Dendritic cell treated with granulocyte-macrophage colony-stimulating factor and Interleukin-4, amounts not matched to agents 40 ng/mL and 50 ng/mL, for 4 days (primary cell): ENCODE measurements around the gene NTSR1.

Experiments
- H3K27ac Mint-ChIP-seq: one replicate; pipeline ENCODE4 v1.8.0; 2022; ENCODE audit warnings: mild to moderate bottlenecking, mixed read lengths
- H3K27me3 Mint-ChIP-seq: one replicate; pipeline ENCODE4 v1.8.0; 2022; ENCODE audit warnings: mild to moderate bottlenecking, mixed read lengths
- H3K36me3 Mint-ChIP-seq: one replicate; pipeline ENCODE4 v1.8.0; 2022; ENCODE audit warnings: low read depth, mixed read lengths
- H3K4me1 Mint-ChIP-seq: one replicate; pipeline ENCODE4 v1.8.0; 2022; ENCODE audit warnings: low read depth, mixed read lengths
- H3K4me3 Mint-ChIP-seq: one replicate; pipeline ENCODE4 v1.8.0; 2022; ENCODE audit warnings: mild to moderate bottlenecking, moderate library complexity, mixed read lengths
- H3K9me3 Mint-ChIP-seq: one replicate; pipeline ENCODE4 v1.8.0; 2022; ENCODE audit warnings: mixed read lengths
- intact Hi-C: fragments of 100-400 bp; cut with micrococcal nuclease; formaldehyde crosslinking; loops from one replicate; pipeline ENCODE4 v1.15.0; 2022

Gene NTSR1

DNA sequence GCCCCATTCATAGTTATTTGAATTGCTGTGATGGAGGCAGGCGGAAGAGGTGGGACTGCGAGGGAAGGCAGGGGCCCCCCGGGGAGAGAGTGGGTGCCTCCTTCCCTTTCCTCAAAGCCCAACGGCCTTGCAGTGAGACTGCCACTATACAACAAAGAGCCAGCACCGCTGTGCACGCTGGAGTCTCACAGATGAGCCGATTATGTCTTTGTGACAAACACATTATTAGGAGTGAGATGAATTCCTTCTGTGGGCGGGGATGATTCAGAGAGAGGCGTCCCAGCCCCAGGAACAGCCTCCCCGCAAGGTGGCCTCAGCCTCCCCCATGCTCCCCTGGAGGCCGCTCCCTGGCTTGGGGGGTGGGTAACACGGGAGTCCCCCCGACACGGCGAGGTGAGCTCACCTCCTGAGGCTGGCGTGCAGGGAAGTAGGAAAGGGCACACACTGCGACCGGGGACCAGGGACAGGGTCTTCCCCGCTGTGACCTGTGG is 26.7 kb downstream of the NTSR1 start:
- peaks cover 34% of the 10 kb centered on the region for H3K27me3 Mint-ChIP-seq
- no peaks in the 10 kb centered on the region for H3K36me3 Mint-ChIP-seq
- H3K9me3 Mint-ChIP-seq: no peaks in the 10 kb centered on the region
- no peak overlapping the region for H3K27ac Mint-ChIP-seq
- intact Hi-C loops: no loop called here
- no peak overlapping the region for H3K4me3 Mint-ChIP-seq
- H3K4me1 Mint-ChIP-seq: peaks cover 53% of the 10 kb centered on the region

GRCh38 chr20:62736026-62736406 is 27.4 kb downstream of the NTSR1 start:
- H3K4me1 Mint-ChIP-seq: peaks cover 55% of the 10 kb centered on the region
- no peak overlapping the region for H3K27ac Mint-ChIP-seq
- H3K9me3 Mint-ChIP-seq: no peaks in the 10 kb centered on the region
- H3K36me3 Mint-ChIP-seq: no peaks in the 10 kb centered on the region
- intact Hi-C loops: no loop called here
- H3K27me3 Mint-ChIP-seq: peaks cover 35% of the 10 kb centered on the region
- H3K4me3 Mint-ChIP-seq: no peak overlapping the region

GRCh38 chr20:62736407-62737071 is 27.9 kb downstream of the NTSR1 start:
- Mint-ChIP-seq H3K27ac (no peak overlapping the region), H3K9me3 (no peaks in the 10 kb centered on the region), H3K36me3 (no peaks in the 10 kb centered on the region), H3K4me1 (peaks cover 55% of the 10 kb centered on the region), H3K4me3 (no peak overlapping the region), H3K27me3 (peaks cover 35% of the 10 kb centered on the region)
- intact Hi-C loops: no loop called here

DNA sequence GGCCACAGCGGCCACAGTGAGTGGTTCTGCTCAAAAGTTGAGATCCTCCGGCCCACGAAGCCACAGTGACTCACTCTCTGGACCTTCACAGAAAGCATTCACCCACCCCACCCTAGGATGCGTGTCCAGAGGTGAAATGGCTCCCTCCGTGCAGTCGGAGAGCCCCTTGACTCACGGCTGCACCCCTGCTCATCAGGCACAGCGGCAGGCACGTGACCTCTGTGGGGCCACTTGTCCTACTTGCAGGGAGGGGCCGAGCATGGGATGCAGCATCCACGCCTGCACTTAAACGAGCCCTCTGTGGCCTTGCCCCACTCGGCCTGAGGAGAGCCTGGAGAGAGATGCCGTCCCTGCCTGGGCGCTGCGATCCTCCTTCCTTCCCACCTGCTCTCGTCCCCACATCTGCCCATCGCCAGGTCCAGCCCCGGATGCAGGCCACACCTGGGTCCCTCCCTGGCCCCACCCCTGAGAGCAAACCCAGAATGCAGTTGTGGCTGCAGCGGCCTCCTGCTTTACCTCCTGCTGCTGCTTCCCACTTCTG is 28.7 kb downstream of the NTSR1 start:
- H3K27me3 Mint-ChIP-seq: peaks cover 37% of the 10 kb centered on the region
- H3K4me3 Mint-ChIP-seq: no peak overlapping the region
- no peaks in the 10 kb centered on the region for H3K36me3 Mint-ChIP-seq
- peaks cover 57% of the 10 kb centered on the region for H3K4me1 Mint-ChIP-seq
- H3K9me3 Mint-ChIP-seq: no peaks in the 10 kb centered on the region
- H3K27ac Mint-ChIP-seq: no peak overlapping the region
- intact Hi-C loops: no loop called here

DNA sequence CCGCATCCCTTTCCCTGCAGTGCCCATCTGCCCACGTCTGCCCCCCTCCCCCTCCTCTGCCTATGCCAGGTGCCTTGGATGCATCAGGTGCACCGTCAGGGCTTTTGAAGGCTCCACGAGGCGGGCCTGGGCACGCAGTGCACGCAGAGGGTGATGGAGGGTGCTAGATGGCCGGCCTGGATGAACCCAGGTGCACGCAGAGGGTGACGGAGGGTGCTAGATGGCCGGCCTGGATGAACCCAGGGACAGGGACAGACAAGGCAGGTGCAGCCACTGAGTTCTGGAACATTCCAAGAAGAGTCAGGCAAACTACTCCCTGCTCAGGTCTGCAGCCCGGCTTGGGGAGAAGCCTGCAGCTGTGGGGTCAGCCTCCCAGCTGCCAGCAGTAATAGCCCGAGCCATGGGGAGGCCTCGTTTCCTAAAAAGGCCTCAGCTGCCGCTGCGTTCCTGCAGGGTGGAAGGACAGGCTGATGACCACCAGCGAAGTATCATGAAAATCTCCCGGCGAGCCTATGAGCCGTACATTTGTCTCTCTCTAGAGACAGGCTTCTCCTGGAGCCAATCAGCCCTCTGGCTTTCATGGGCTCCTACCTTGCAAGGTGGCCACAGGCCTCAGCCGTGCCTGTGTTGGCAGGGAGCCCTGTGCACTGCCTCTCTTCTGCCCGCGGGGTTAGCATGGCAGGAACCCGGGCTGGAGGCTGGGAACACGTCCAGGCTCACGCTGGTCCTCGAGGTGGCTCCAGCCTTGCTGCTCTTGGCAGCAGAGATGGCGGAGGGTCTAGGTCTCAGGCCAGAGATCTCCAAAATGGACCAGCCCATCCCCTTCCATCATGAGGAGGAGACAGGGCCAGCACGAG is 29.6 kb downstream of the NTSR1 start:
- no peaks in the 10 kb centered on the region for H3K36me3 Mint-ChIP-seq
- peaks cover 48% of the 10 kb centered on the region for H3K4me1 Mint-ChIP-seq
- H3K4me3 Mint-ChIP-seq: no peak overlapping the region
- intact Hi-C loops: no loop called here
- H3K27me3 Mint-ChIP-seq: peaks cover 31% of the 10 kb centered on the region
- H3K9me3 Mint-ChIP-seq: no peaks in the 10 kb centered on the region
- no peak overlapping the region for H3K27ac Mint-ChIP-seq

GRCh38 chr20:62739067-62739466 is 30.4 kb downstream of the NTSR1 start:
- Mint-ChIP-seq H3K27ac (peak overlapping the region; percentile 79), H3K9me3 (no peaks in the 10 kb centered on the region), H3K4me3 (no peak overlapping the region), H3K36me3 (no peaks in the 10 kb centered on the region), H3K4me1 (peaks cover 42% of the 10 kb centered on the region), H3K27me3 (peaks cover 29% of the 10 kb centered on the region)
- intact Hi-C loops: no loop called here

GRCh38 chr20:62739581-62740285 is 31.1 kb downstream of the NTSR1 start:
- Mint-ChIP-seq H3K9me3 (no peaks in the 10 kb centered on the region), H3K36me3 (no peaks in the 10 kb centered on the region), H3K27me3 (peaks cover 25% of the 10 kb centered on the region), H3K4me1 (peaks cover 36% of the 10 kb centered on the region), H3K4me3 (peak overlapping the region; percentile 39), H3K27ac (peak overlapping the region; percentile 79)
- intact Hi-C loops: no loop called here

GRCh38 chr20:62740286-62741141 is 31.9 kb downstream of the NTSR1 start:
- H3K36me3 Mint-ChIP-seq: no peaks in the 10 kb centered on the region
- H3K4me1 Mint-ChIP-seq: peaks cover 28% of the 10 kb centered on the region

DNA sequence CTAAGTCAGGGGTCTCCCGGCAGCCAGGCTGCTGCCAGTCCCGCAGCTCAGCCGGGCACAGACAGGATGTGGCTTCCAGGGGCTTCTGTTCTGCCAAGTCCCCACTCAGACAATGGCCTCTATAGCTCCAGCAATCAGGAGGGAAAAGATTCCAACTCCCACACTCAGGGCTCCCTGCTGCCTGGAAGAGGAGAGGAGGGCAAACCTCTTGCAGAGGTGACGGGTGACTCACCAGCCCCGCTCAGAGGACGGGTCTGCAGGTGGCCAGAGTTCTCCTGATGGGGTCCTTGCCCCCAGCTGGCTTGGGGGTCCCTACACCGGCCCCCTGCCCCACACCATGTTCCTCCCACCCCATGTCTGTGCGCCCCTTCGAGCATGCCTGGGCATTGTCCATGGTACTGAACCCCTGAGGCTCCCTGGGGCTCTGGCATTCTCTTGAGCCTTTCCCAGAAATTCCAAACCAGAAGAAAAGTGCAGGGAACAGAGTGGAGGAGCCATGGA is 32.6 kb downstream of the NTSR1 start:
- intact Hi-C loops: no loop called here
- Mint-ChIP-seq H3K27ac (no peak overlapping the region), H3K36me3 (no peaks in the 10 kb centered on the region), H3K4me1 (peaks cover 26% of the 10 kb centered on the region), H3K4me3 (no peak overlapping the region), H3K27me3 (peaks cover 24% of the 10 kb centered on the region), H3K9me3 (no peaks in the 10 kb centered on the region)

More at GRCh38 chr20:62740286-62741141, 31.9 kb downstream of the NTSR1 start:
- intact Hi-C loops: no loop called here
- Mint-ChIP-seq H3K9me3 (no peaks in the 10 kb centered on the region), H3K27me3 (peaks cover 24% of the 10 kb centered on the region), H3K4me3 (peak overlapping the region; percentile 35), H3K27ac (peak overlapping the region; percentile 79)

DNA sequence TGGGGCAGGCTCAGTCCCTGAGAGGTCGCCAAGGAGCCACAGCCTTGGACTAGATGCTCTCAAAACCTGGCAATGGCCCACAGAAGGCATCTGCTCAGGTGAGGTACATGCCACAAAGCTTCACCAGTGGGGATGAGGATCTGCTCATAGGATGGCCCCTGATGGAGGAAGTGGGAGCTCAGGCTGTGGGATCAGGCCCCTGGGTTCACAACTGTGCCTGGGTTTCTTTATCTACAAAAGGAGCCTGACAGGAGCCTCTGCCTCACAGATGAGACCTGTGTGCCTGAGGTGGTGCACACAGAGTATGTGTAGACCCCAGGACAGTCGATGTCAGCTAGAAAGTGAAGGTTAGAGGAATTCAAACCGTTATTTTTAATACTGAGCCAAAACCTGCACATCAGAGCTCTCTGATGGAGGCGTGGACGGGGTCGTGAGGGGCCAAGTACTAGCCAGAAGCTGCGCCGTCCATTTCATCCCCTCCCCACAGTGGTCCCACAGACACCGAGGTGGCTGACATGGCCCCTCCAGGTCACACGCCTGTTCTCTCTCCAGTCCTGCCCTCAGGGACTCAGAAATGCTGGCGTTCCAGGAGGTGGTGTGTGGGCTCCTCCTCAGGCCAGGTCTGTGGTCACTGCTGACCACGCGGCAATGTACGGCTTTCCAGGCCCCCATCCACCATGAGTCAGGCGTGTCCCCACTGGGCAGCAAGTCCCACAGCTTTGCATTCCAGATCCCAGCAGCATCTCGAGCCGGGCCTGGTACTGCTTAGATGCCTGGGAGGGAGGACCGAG is 33.3 kb downstream of the NTSR1 start:
- no peaks in the 10 kb centered on the region for H3K9me3 Mint-ChIP-seq
- peaks cover 21% of the 10 kb centered on the region for H3K4me1 Mint-ChIP-seq
- H3K27me3 Mint-ChIP-seq: peaks cover 25% of the 10 kb centered on the region
- H3K27ac Mint-ChIP-seq: no peak overlapping the region
- intact Hi-C loops: no loop called here
- no peak overlapping the region for H3K4me3 Mint-ChIP-seq
- H3K36me3 Mint-ChIP-seq: no peaks in the 10 kb centered on the region

DNA sequence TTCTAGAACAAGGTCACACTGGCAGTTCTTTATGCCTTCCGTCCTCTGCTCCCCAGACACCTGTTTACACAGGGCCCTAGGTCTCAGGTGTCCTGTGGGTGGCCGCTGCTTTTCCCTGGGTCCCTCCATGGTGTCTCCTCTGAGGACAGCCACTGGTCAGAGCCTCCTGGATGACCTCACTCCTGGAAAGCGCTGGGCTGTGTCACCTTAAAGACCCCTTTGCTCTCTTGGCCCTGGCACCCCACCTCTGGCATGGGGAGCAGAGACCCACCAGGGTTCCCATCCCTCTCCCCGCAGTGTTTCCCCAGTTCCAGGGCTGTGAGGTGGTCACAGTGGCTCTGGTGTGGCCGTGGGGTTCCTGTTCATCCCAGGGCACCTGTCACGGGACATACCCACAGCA is 33.9 kb downstream of the NTSR1 start:
- Mint-ChIP-seq H3K4me1 (peaks cover 17% of the 10 kb centered on the region), H3K27ac (no peak overlapping the region), H3K36me3 (no peaks in the 10 kb centered on the region), H3K4me3 (no peak overlapping the region), H3K27me3 (peaks cover 25% of the 10 kb centered on the region), H3K9me3 (no peaks in the 10 kb centered on the region)
- intact Hi-C loops: no loop called here

- peaks cover 25% of the 10 kb centered on the region for H3K27me3 Mint-ChIP-seq
- H3K4me1 Mint-ChIP-seq: peaks cover 17% of the 10 kb centered on the region
- intact Hi-C loops: no loop called here
- no peak overlapping the region for H3K27ac Mint-ChIP-seq
- no peaks in the 10 kb centered on the region for H3K36me3 Mint-ChIP-seq
- H3K9me3 Mint-ChIP-seq: peaks cover under 1% of the 10 kb centered on the region
- no peak overlapping the region for H3K4me3 Mint-ChIP-seq
Observed at GRCh38 chr20:62742979-62743776, 34.5 kb downstream of the NTSR1 start.
